ENCODE measurements around the gene C12orf75.

Gene C12orf75

DNA sequence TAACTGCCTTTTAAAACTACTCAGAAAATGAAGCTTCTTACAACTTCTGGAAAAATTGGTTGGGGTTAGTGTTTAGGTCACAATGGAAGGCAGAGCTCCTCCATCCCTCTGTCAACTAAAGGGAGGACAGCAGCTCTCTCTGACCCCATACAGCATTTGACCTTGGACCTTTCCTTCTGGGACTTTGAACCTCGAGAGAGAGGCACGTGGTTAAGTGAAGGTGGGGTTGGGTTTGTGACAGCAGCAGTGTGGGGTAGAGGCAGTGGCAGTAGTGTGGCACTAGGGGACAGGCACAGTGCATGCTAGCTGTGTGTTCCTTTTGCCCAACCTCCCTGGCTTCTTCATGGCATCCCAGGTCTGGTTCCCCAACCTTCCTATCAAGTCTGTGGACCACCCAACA is 9.4 kb upstream of the C12orf75 start:
- DNase-seq (ENCODE audit: low spot score): no peak
- no peak overlapping the region for H3K27ac ChIP-seq
- TF ChIP-seq CTCF (conservative IDR thresholded peaks at IDR 0.05; ENCODE audit: low read depth): no peak
- CTCF ChIA-PET: interaction anchor here (0.6 kb wide), 1 partner anchor 33 kb away, joined by 3 read pairs; no protein-coding TSS in a partner anchor
- POLR2A ChIA-PET (ENCODE audit: low non-redundant PET): no interaction called here

- POLR2A ChIA-PET (ENCODE audit: low non-redundant PET): no interaction called here
- CTCF ChIA-PET: no interaction called here
Observed at GRCh38 chr12:105322070-105322469, 8.4 kb upstream of the C12orf75 start.

GRCh38 chr12:105324704-105325103 is 5.8 kb upstream of the C12orf75 start:
- H3K27ac ChIP-seq: no peak overlapping the region
- ChIA-PET CTCF (no interaction called here), POLR2A (ENCODE audit: low non-redundant PET) (no interaction called here)
- no peak for DNase-seq (ENCODE audit: low spot score)
- TF ChIP-seq CTCF (conservative IDR thresholded peaks at IDR 0.05; ENCODE audit: low read depth): no peak

More at GRCh38 chr12:105322070-105322469, 8.4 kb upstream of the C12orf75 start:
- no peak for DNase-seq (ENCODE audit: low spot score)
- H3K27ac ChIP-seq: no peak overlapping the region
- TF ChIP-seq CTCF (conservative IDR thresholded peaks at IDR 0.05; ENCODE audit: low read depth): no peak

DNA sequence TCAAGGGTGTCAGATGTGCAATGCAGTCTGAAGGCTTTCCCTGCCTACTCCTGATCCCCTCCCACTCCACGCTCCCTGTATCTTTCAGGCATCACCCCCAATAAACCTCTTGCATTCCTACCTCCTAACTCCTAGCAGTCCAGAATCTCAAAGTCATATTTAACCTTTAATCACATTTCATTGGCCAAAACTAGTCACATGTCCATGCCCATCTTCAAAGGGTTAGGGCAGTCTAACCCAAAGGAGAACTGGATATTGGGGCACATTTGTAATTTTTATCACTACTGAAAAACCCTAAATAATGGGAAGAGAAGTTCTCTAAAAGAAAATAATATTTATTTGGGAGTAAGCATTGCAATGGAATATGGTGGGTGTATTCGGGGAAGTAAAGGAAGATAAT is 5.4 kb upstream of the C12orf75 start:
- DNase-seq (ENCODE audit: low spot score): no peak
- no peak overlapping the region for H3K27ac ChIP-seq
- TF ChIP-seq CTCF (conservative IDR thresholded peaks at IDR 0.05; ENCODE audit: low read depth): no peak
- ChIA-PET CTCF (no interaction called here), POLR2A (ENCODE audit: low non-redundant PET) (no interaction called here)

DNA sequence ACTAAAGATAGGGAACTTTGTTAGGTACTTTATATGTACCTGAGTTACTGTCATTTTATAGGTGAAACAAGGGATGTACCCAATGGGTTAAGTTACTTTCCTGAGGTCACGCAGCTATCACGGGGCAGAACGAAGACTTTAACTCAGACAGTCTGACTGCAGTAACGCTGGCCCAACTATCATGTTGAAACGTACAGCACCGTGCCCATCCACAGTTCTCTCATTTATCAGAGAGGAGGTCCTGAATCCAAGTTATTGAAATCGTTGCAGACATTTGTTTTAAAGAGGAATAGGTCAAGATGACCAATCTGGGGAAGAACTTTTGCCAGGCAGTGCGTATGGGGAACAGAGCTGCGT is 587 bp upstream of the C12orf75 start:
- H3K27ac ChIP-seq: peak overlapping the region; percentile 86
- DNase-seq (ENCODE audit: low spot score): no peak
- TF ChIP-seq CTCF (conservative IDR thresholded peaks at IDR 0.05; ENCODE audit: low read depth): no peak
- ChIA-PET POLR2A (ENCODE audit: low non-redundant PET) (no interaction called here), CTCF (interaction anchor here (0.8 to 1.6 kb wide), 2 partner anchors 94 to 115 kb away, joined by 3 to 4 read pairs; partner anchors contain the start of gene APPL2)

DNA sequence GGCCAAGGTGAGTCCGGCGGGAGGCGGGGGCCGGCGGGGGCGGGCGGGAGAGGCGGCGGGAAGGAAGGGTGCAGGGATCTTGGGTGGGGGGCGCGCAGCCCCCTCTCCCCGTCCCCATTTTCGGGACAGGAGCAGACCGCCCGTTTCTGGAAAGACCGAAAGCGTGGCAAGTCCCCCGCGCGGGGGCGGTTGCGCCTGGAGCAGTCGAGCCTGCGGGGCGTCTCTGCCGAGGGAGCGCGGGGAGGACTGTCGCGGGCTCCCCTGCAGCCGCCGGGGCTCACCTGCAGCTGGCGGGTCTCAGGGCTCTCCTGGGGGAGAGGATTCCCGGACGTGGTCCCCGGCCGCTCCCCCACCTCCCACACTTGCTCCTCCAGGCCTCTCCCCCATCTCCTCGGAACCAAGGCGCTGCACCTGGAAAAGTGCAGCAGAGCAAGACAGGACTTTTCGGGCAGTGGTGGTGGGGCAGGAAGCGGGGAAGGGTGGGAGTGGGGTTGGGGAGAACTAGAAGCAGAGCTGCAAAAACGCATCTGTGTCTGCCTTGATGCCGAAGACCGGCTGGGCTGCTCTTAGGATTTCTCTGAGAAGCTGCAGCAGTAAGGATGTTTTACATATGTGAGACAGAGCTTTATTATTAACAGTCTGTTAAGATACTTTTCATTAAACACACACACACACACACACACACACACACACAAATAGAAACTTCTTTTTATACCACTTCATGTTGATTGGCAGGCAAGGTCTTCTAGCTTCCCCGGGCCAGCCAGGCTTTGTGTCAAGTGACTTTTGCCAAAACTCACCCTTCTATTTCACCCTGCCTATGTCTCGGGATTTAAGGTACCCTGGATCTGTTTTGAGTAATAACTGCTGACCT is 677 bp downstream of the C12orf75 start:
- H3K27ac ChIP-seq: peak overlapping the region; percentile 86
- CTCF ChIA-PET: interaction anchor here (0.6 to 1.6 kb wide), 3 partner anchors 96 to 119 kb away, joined by 3 to 5 read pairs (median 4); partner anchors contain the start of gene APPL2
- peak; percentile 27 for DNase-seq (ENCODE audit: low spot score)
- POLR2A ChIA-PET (ENCODE audit: low non-redundant PET): no interaction called here
- TF ChIP-seq CTCF (conservative IDR thresholded peaks at IDR 0.05; ENCODE audit: low read depth): no peak; the same call in 1 of the 2 replicates
